HL-60 (cell line): ENCODE results near the gene PTPN13.

Source experiments
- CTCF ChIP-seq: IDR thresholded peaks from one replicate; pipeline ENCODE4 v1.5.1; 2011; ENCODE audit warnings: low read length, control low read depth, inconsistent platforms; ENCODE audit not compliant: insufficient read depth
- POLR2AphosphoS5 ChIP-seq: IDR thresholded peaks from 2 replicates; pipeline ENCODE4 v1.6.1; 2012; ENCODE audit warnings: low read depth
- REST ChIP-seq: IDR thresholded peaks from 2 replicates; pipeline ENCODE4 v1.6.1; 2012; ENCODE audit warnings: low read depth; ENCODE audit not compliant: insufficient replicate concordance
- SPI1 ChIP-seq: IDR thresholded peaks from 2 replicates; pipeline ENCODE4 v1.6.1; 2012; ENCODE audit warnings: low read depth, mild to moderate bottlenecking, borderline replicate concordance

DNA sequence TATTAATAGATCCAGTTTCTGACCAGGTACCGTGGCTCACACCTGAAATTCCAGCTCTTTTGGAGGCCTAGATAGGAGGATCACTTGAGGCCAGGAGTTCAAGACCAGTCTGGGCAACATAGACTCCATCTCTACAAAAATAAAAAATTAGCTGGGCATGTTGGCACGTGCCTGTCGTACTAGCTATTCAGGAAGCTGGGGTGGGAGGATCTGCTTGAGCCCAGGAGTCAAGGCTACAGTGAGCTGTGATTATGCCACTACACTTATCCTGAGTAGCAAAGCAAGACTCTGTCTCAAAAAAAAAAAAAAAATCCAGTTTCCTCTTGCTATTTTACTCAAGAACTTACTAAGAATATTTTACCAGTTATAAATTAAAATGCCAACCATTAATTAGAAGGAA, 163.4 kb downstream of the PTPN13 start:
- TF ChIP-seq CTCF (no peak), POLR2AphosphoS5 (no peak), REST (no peak), SPI1 (no peak)
